ENCODE results near the gene CAVIN2. TPM values are rescaled to one million over a fixed set of nuclear protein-coding genes. Genes with fewer than 3 reads are reported as not detected.

CAVIN2 gene
- total RNA-seq, 1 experiment from 2014 or later, result 2.3 TPM

DNA sequence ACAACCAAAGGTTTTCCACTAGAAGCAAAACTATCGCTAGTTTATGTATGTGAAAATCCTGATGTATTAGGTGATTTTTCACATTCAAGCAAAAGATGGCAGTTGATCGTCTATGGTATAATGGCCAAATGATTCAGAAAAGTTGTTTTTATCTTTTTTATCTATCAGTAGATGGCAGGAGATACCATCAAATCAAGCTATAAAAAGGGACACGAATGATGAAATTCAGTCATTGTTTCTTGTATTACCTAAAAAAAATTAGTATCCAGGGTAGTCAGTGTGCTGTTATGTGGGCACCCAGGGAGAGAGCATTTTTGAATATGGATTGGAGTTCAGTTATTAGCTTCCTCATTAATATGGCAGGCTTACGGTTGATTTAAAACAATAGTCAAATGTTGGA is 22.9 kb upstream of the CAVIN2 start:
- no peak overlapping the region for H3K27ac ChIP-seq

GRCh38 chr2:191869178-191869577 is 22.3 kb upstream of the CAVIN2 start:
- no peaks in the 10 kb centered on the region for H3K79me2 ChIP-seq (ENCODE audit: low read depth)
- H3K4me2 ChIP-seq, result no peak overlapping the region
- peaks cover 24% of the 10 kb centered on the region for H3K4me1 ChIP-seq (replicated peaks; ENCODE audit: insufficient read depth)
- H3K27me3 ChIP-seq (ENCODE audit: insufficient read depth, low read depth), result no peaks in the 10 kb centered on the region
- no TSS peak for BruUV-seq (replicated peaks)
- H3K9me3 ChIP-seq (ENCODE audit: insufficient read depth, low read depth), result no peaks in the 10 kb centered on the region; the same call in 1 of the 2 replicates
- H2AFZ ChIP-seq, result no peak overlapping the region
- no peak overlapping the region for H3K27ac ChIP-seq
- no peaks in the 10 kb centered on the region for H3K9me2 ChIP-seq (ENCODE audit: insufficient read depth)
- no peak for TF ChIP-seq EZH2 (IDR thresholded peaks at IDR 0.05; ENCODE audit: low read depth)
- TF ChIP-seq, protein P1, sequence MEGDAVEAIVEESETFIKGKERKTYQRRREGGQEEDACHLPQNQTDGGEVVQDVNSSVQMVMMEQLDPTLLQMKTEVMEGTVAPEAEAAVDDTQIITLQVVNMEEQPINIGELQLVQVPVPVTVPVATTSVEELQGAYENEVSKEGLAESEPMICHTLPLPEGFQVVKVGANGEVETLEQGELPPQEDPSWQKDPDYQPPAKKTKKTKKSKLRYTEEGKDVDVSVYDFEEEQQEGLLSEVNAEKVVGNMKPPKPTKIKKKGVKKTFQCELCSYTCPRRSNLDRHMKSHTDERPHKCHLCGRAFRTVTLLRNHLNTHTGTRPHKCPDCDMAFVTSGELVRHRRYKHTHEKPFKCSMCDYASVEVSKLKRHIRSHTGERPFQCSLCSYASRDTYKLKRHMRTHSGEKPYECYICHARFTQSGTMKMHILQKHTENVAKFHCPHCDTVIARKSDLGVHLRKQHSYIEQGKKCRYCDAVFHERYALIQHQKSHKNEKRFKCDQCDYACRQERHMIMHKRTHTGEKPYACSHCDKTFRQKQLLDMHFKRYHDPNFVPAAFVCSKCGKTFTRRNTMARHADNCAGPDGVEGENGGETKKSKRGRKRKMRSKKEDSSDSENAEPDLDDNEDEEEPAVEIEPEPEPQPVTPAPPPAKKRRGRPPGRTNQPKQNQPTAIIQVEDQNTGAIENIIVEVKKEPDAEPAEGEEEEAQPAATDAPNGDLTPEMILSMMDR (conservative IDR thresholded peaks at IDR 0.05), result no peak
- no peaks in the 10 kb centered on the region for H3K36me3 ChIP-seq (ENCODE audit: low read depth)
- POLR2A ChIA-PET (ENCODE audit: unreplicated experiment), result no interaction called here
- intact Hi-C loops (cut with micrococcal nuclease; ENCODE audit: unreplicated experiment), result loop anchor here (5.0 kb wide), 2 partner anchors 58 to 232 kb away; no protein-coding TSS in a partner anchor
- DNase-seq, result no peak
- no peaks in the 10 kb centered on the region for H4K20me1 ChIP-seq (ENCODE audit: insufficient read depth)
- no peak overlapping the region for H3K4me3 ChIP-seq
- CTCF ChIA-PET, result interaction anchor here (0.6 kb wide), 1 partner anchor 293 kb away, joined by 3 read pairs; no protein-coding TSS in a partner anchor
- peaks cover 18% of the 10 kb centered on the region; the same call in 1 of the 2 replicates for H3F3A ChIP-seq (ENCODE audit: insufficient read depth, low read depth)

More for the DNA sequence above, 22.9 kb upstream of the CAVIN2 start:
- H3K9me3 ChIP-seq (ENCODE audit: insufficient read depth, low read depth), result no peaks in the 10 kb centered on the region
- ChIA-PET POLR2A (ENCODE audit: unreplicated experiment) (no interaction called here), CTCF (no interaction called here)
- H3K36me3 ChIP-seq (ENCODE audit: low read depth), result no peaks in the 10 kb centered on the region
- no peak for DNase-seq
- peaks cover 18% of the 10 kb centered on the region; the same call in 1 of the 2 replicates for H3F3A ChIP-seq (ENCODE audit: insufficient read depth, low read depth)
- H3K4me3 ChIP-seq, result no peak overlapping the region
- H3K79me2 ChIP-seq (ENCODE audit: low read depth), result no peaks in the 10 kb centered on the region
- intact Hi-C loops (cut with micrococcal nuclease; ENCODE audit: unreplicated experiment), result loop anchor here (5.0 kb wide), 2 partner anchors 58 to 232 kb away; no protein-coding TSS in a partner anchor
- TF ChIP-seq EZH2 (IDR thresholded peaks at IDR 0.05; ENCODE audit: low read depth), result no peak
- TF ChIP-seq, protein P1 (conservative IDR thresholded peaks at IDR 0.05), result no peak
- no peak overlapping the region for H3K4me2 ChIP-seq
- H3K9me2 ChIP-seq (ENCODE audit: insufficient read depth), result no peaks in the 10 kb centered on the region
- H2AFZ ChIP-seq, result no peak overlapping the region
- H3K27me3 ChIP-seq (ENCODE audit: insufficient read depth, low read depth), result no peaks in the 10 kb centered on the region
- BruUV-seq (replicated peaks), result no TSS peak
- H3K4me1 ChIP-seq (replicated peaks; ENCODE audit: insufficient read depth), result peaks cover 24% of the 10 kb centered on the region
- no peaks in the 10 kb centered on the region for H4K20me1 ChIP-seq (ENCODE audit: insufficient read depth)

DNA sequence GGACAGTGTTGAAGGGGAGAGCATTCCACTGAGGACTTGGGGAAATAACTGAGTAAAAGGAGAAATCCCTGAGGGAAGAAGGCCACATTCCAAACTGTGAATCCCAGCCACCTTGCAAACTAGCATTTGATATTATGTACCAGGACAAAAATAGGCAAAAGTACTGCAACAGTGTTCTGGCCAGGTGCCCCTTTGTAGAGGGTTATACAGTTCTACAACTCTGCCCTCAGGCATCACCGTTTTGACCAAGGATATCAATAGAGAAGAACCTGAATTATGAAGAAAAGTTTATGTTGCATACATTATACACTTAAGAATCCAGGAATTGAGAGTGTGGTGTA is 20.6 kb upstream of the CAVIN2 start:
- Histone ChIP-seq H4K20me1 (ENCODE audit: insufficient read depth) (no peaks in the 10 kb centered on the region), H3F3A (ENCODE audit: insufficient read depth, low read depth) (peaks cover 18% of the 10 kb centered on the region; the same call in 1 of the 2 replicates), H3K27me3 (ENCODE audit: insufficient read depth, low read depth) (no peaks in the 10 kb centered on the region), H3K9me3 (ENCODE audit: insufficient read depth, low read depth) (peaks cover 5% of the 10 kb centered on the region; the same call in 1 of the 2 replicates), H3K4me2 (peak overlapping the region; percentile 48), H3K27ac (peak overlapping the region; percentile 96), H3K79me2 (ENCODE audit: low read depth) (no peaks in the 10 kb centered on the region), H3K9me2 (ENCODE audit: insufficient read depth) (no peaks in the 10 kb centered on the region), H3K4me1 (replicated peaks; ENCODE audit: insufficient read depth) (peaks cover 24% of the 10 kb centered on the region), H2AFZ (0 out of 2 replicates have a peak overlapping the region, but pooled peaks have one; percentile 58), H3K4me3 (no peak overlapping the region), H3K36me3 (ENCODE audit: low read depth) (no peaks in the 10 kb centered on the region)
- POLR2A ChIA-PET (ENCODE audit: unreplicated experiment), result no interaction called here
- DNase-seq, result no peak
- TF ChIP-seq, protein P1 (conservative IDR thresholded peaks at IDR 0.05), result no peak
- TF ChIP-seq EZH2 (IDR thresholded peaks at IDR 0.05; ENCODE audit: low read depth), result no peak
- no TSS peak for BruUV-seq (replicated peaks)
- CTCF ChIA-PET, result interaction anchor here (0.6 kb wide), 1 partner anchor 295 kb away, joined by 5 read pairs; no protein-coding TSS in a partner anchor
- intact Hi-C loops (cut with micrococcal nuclease; ENCODE audit: unreplicated experiment), result loop anchor here (5.0 kb wide), 2 partner anchors 60 to 230 kb away; no protein-coding TSS in a partner anchor

Data from PC-9 (cell line).